K562 (cell line): ENCODE results near the gene C2orf92. TPM values are rescaled to one million over a fixed set of nuclear protein-coding genes. Genes with fewer than 3 reads are reported as not detected.

Source experiments
- ATAC-seq: fragments of 200-7000 bp; cut with Tn5 transposase; 3 replicates; pipeline ENCODE4 v1.9.1; 2020; ENCODE audit warnings: moderate library complexity
- BruUV-seq: library from RNA; stranded (reverse); fragments of 400-500 nt; replicated peaks from 2 replicates; lab custom pipeline; 2021; lab: Mats Ljungman, UMichigan
- CTCF ChIA-PET: fragments of 300-600 bp; formaldehyde crosslinking; extraction: SDS; loops from one replicate; lab custom pipeline; 2021; ENCODE audit warnings: low intra/inter-chr PET ratio; lab: Yijun Ruan, JAX
- POLR2A ChIA-PET: fragments of 300-600, 350-650 bp; sonication (Branson Sonifier 250); formaldehyde crosslinking; extraction: SDS; loops from one replicate; lab custom pipeline; 2021; ENCODE audit warnings: antibody characterized with exemption, inconsistent platforms; lab: Yijun Ruan, JAX
- DNase-seq, 4 experiments: peaks; one replicate each; pipeline versions ENCODE4 v3.0.0 to v3.0.0-alpha.2; 2011 to 2018; ENCODE audit warnings: low spot score in 3 of 4, mixed read lengths in 3 of 4; ENCODE audit errors: extremely low read depth in 1 of 4
- FAIRE-seq: peaks from 2 replicates; lab custom pipeline; 2011; peaks lifted over from hg19 to GRCh38; lab: Jason Lieb, UNC
- H2AFZ ChIP-seq: 2 replicates; pipeline ENCODE4 v1.6.0; 2011; ENCODE audit warnings: low read depth, low read length, control low read depth, inconsistent platforms
- H3K27ac ChIP-seq: fragments of 200-600 bp; 3 replicates; pipeline ENCODE4 v1.8.0; 2011; ENCODE audit warnings: low read depth, mild to moderate bottlenecking, control low read depth, inconsistent platforms, low read length, moderate library complexity, mixed read lengths; ENCODE audit errors: extremely low read depth
- H3K27me3 ChIP-seq, 2 experiments: fragments of 300-600 bp in 1 of 2; 2 replicates in 1 of 2; 3 replicates in 1 of 2; pipeline versions ENCODE4 v1.6.0 to v1.8.0; 2011; ENCODE audit warnings: inconsistent platforms in 2 of 2, low read length in 2 of 2, mild to moderate bottlenecking in 1 of 2, mixed read lengths in 1 of 2, moderate library complexity in 1 of 2; ENCODE audit not compliant: control insufficient read depth in 2 of 2, insufficient read depth in 2 of 2
- H3K36me3 ChIP-seq: fragments of 300-600 bp; 3 replicates; pipeline ENCODE4 v1.8.0; 2011; ENCODE audit warnings: mild to moderate bottlenecking, low read length, inconsistent platforms; ENCODE audit not compliant: control insufficient read depth, insufficient read depth
- H3K4me1 ChIP-seq, 2 experiments: fragments of 200-600 bp in 1 of 2; replicated peaks in 1 of 2; 2 replicates in 1 of 2; 3 replicates in 1 of 2; pipeline versions ENCODE4 v1.5.1 to v1.8.0; 2011; ENCODE audit warnings: inconsistent platforms in 2 of 2, low read length in 2 of 2, mild to moderate bottlenecking in 1 of 2, mixed read lengths in 1 of 2, moderate library complexity in 1 of 2; ENCODE audit not compliant: control insufficient read depth in 2 of 2, insufficient read depth in 2 of 2
- H3K4me2 ChIP-seq: 2 replicates; pipeline ENCODE4 v1.6.1; 2011; ENCODE audit warnings: low read length, control low read depth, inconsistent platforms, mixed read lengths; ENCODE audit not compliant: insufficient read depth
- H3K4me3 ChIP-seq: fragments of 200-600 bp; sonication (generic), shearing (Covaris generic); 2 replicates; pipeline ENCODE4 v1.5.1; 2016; ENCODE audit warnings: control low read depth, inconsistent platforms
- H3K79me2 ChIP-seq: fragments of 200-600 bp; 3 replicates; pipeline ENCODE4 v1.8.0; 2011; ENCODE audit warnings: low read length, inconsistent platforms; ENCODE audit not compliant: control insufficient read depth, insufficient read depth
- H3K9ac ChIP-seq, 2 experiments: 2 replicates each; pipeline versions ENCODE4 v1.6.0 to v1.6.1; 2011; ENCODE audit warnings: low read depth in 2 of 2, low read length in 2 of 2, control low read depth in 1 of 2, inconsistent platforms in 1 of 2, mild to moderate bottlenecking in 1 of 2, mixed read lengths in 1 of 2; ENCODE audit not compliant: insufficient read depth in 1 of 2
- H3K9me1 ChIP-seq: one replicate; pipeline ENCODE4 v1.6.0; 2011; ENCODE audit warnings: inconsistent platforms, mild to moderate bottlenecking, low read length, moderate library complexity; ENCODE audit not compliant: control insufficient read depth, insufficient read depth
- H3K9me3 ChIP-seq: replicated peaks from 2 replicates; pipeline ENCODE4 v1.5.1; 2011; ENCODE audit warnings: low read depth, low read length, inconsistent platforms; ENCODE audit not compliant: control insufficient read depth, insufficient read depth
- H4K20me1 ChIP-seq: replicated peaks from 2 replicates; pipeline ENCODE4 v1.6.1; 2011; ENCODE audit warnings: low read length, inconsistent platforms, mixed read lengths; ENCODE audit not compliant: control insufficient read depth, insufficient read depth
- ARHGAP35 ChIP-seq: fragments of 450-650 bp; IDR thresholded peaks from 2 replicates; pipeline ENCODE4 v1.6.1; 2018; ENCODE audit not compliant: partially characterized antibody
- CREB3 ChIP-seq: fragments of 450-650 bp; conservative IDR thresholded peaks from 2 replicates; pipeline ENCODE4 v1.6.1; 2016; ENCODE audit warnings: missing genetic modification characterization, low read depth, mild to moderate bottlenecking, missing compliant biosample characterization, moderate library complexity
- CTCFL ChIP-seq: IDR thresholded peaks from 2 replicates; pipeline ENCODE4 v1.6.1; 2011; ENCODE audit warnings: borderline replicate concordance, low read depth, mild to moderate bottlenecking, moderate library complexity, low read length; ENCODE audit not compliant: insufficient read depth, poor library complexity, severe bottlenecking
- DNMT1 ChIP-seq: fragments of 450-650 bp; IDR thresholded peaks from 2 replicates; pipeline ENCODE4 v1.6.1; 2016; ENCODE audit warnings: antibody characterized with exemption, mild to moderate bottlenecking
- HMBOX1 ChIP-seq: sonication (generic); IDR thresholded peaks from 2 replicates; pipeline ENCODE4 v1.6.1; 2016
- MED1 ChIP-seq: sonication (generic); formaldehyde crosslinking; IDR thresholded peaks from 2 replicates; pipeline ENCODE4 v1.8.1; 2023; ENCODE audit warnings: missing genetic modification reagents, borderline replicate concordance
- RFX7 ChIP-seq: fragments of 250-450 bp; sonication (Bioruptor Pico); IDR thresholded peaks from 2 replicates; pipeline ENCODE4 v1.5.1; 2021; ENCODE audit warnings: mild to moderate bottlenecking
- TAF15 ChIP-seq: fragments of 200-400 bp; formaldehyde crosslinking; IDR thresholded peaks from 2 replicates; pipeline ENCODE4 v1.6.1; 2017; ENCODE audit warnings: mild to moderate bottlenecking, low read depth, low read length, moderate library complexity
- TGIF2 ChIP-seq: sonication (generic); formaldehyde crosslinking; IDR thresholded peaks from 2 replicates; pipeline ENCODE4 v1.8.1; 2022; ENCODE audit warnings: mild to moderate bottlenecking, missing genetic modification reagents, moderate library complexity
- ZBTB43 ChIP-seq: sonication (generic); formaldehyde crosslinking; IDR thresholded peaks from 2 replicates; pipeline ENCODE4 v1.8.0; 2023; ENCODE audit warnings: mild to moderate bottlenecking, missing genetic modification reagents
- ZNF384 ChIP-seq: IDR thresholded peaks from 2 replicates; pipeline ENCODE4 v1.6.1; 2012; ENCODE audit warnings: low read depth, low read length, improper control_type of control experiment
- ZNF592 ChIP-seq: fragments of 450-650 bp; IDR thresholded peaks from 2 replicates; pipeline ENCODE4 v1.6.1; 2017; ENCODE audit warnings: antibody characterized with exemption, mild to moderate bottlenecking
- ZNF668 ChIP-seq: fragments of 250-450 bp; sonication (Bioruptor Pico); IDR thresholded peaks from 2 replicates; pipeline ENCODE4 v1.8.0; 2022; ENCODE audit warnings: mild to moderate bottlenecking, inconsistent platforms
- WGBS: fragments of 100-300 bp; shearing (Covaris generic); methylation state at CpG from one replicate; pipeline ENCODE4 v1.1.6; 2016; ENCODE audit warnings: low coverage, mixed read lengths; ENCODE audit not compliant: insufficient coverage; ENCODE audit errors: missing lambda C conversion rate; 5-methylcytosine and 5-hydroxymethylcytosine counted together
- in situ Hi-C: fragments of 300-500 bp; cut with MboI; formaldehyde crosslinking; loops from 4 replicates; pipeline ENCODE4 v1.15.0; 2018; ENCODE audit warnings: inconsistent platforms, mixed read lengths
- intact Hi-C: fragments of 100-400 bp; cut with micrococcal nuclease; formaldehyde crosslinking; loops from 2 replicates; pipeline ENCODE4 v1.14.2; 2022
- polyA plus RNA-seq, 8 experiments: library from polyadenylated mRNA; depleted of rRNA in 4 of 8; stranded (reverse) in 5 of 8; unstranded in 3 of 8; fragments of >200 nt; fragmentation: Nextera tagmentation in 2 of 8; fragmentation: Illumina TruSeq in 1 of 8; extraction: Ambion mirVana in 2 of 8; extraction: Trizol in 1 of 8; gene quantifications; 2 replicates each; pipeline versions ENCODE4 v1.2.1 to v1.2.3, GENCODE V29; 2011 to 2014; ENCODE audit warnings: inconsistent platforms in 1 of 8, missing spikeins in 1 of 8
- total RNA-seq, 7 experiments: library from RNA; depleted of rRNA in 6 of 7; stranded (reverse); fragments of >200 nt in 6 of 7; fragmentation: Illumina TruSeq in 2 of 7; extraction: Trizol in 2 of 7; gene quantifications; 2 replicates each; pipeline versions ENCODE4 v1.2.1 to v1.2.3, GENCODE V29; 2011 to 2021; ENCODE audit warnings: low replicate concordance in 1 of 7

Gene C2orf92
- total and polyA plus RNA-seq, 9 of the 15 experiments (the other 6 are each of a cell fraction or from before 2014, with no cell fraction given) = 0.65 to 6.8 (median 3.6) TPM

- no peaks in the 10 kb centered on the region for H3K9me1 ChIP-seq
- DNase-seq = no peak
- H3K27me3 ChIP-seq = peaks cover 0 to 16% of the 10 kb centered on the region in 2 experiments; a peak in 2 of 5 replicates
- FAIRE-seq = no peak
- H3K4me2 ChIP-seq = no peak overlapping the region
- no peak for ATAC-seq
- no peak overlapping the region for H3K9ac ChIP-seq
- no peaks in the 10 kb centered on the region for H3K9me3 ChIP-seq
- H3K79me2 ChIP-seq = no peaks in the 10 kb centered on the region
- CTCF ChIA-PET = no interaction called here
- H4K20me1 ChIP-seq = peaks cover 4% of the 10 kb centered on the region; the same call in 1 of the 2 replicates
- no peak overlapping the region for H3K4me3 ChIP-seq
- H3K27ac ChIP-seq = no peak overlapping the region
- no peaks in the 10 kb centered on the region for H3K36me3 ChIP-seq
- no peak overlapping the region for H2AFZ ChIP-seq
- POLR2A ChIA-PET = interaction anchor here (1.0 to 1.7 kb wide), 2 partner anchors 55 to 73 kb away, joined by 3 read pairs; partner anchors contain the start of genes ACTR1B and COX5B
- 10% methylated on average over 3 of the region's 3 CpGs for WGBS
- BruUV-seq = no TSS peak
- H3K4me1 ChIP-seq = peaks cover 0 to 20% of the 10 kb centered on the region in 2 experiments; a peak in 2 of 5 replicates
- in situ Hi-C loops (no loop called here), intact Hi-C loops (no loop called here)
- TF ChIP-seq MED1 = no peak
- TF ChIP-seq ARHGAP35 = no peak
- TF ChIP-seq RFX7 (CRISPR knock-in tag) = no peak
- TF ChIP-seq TAF15 = no peak
- TF ChIP-seq CTCFL = no peak
- no peak for TF ChIP-seq TGIF2
- no peak for TF ChIP-seq CREB3 (tag)
- no peak for TF ChIP-seq HMBOX1
- no peak for TF ChIP-seq ZNF668 (CRISPR knock-in tag)
- TF ChIP-seq DNMT1 = no peak
- TF ChIP-seq ZBTB43 = no peak
- no peak for TF ChIP-seq ZNF592
- TF ChIP-seq ZNF384 = no peak
Observed at GRCh38 chr2:97718942-97719341, 49.4 kb downstream of the C2orf92 start.
